Lung (tissue), 12 donors: Measurements from ENCODE around the gene TOGARAM2. TPM values are rescaled to one million over a fixed set of nuclear protein-coding genes. Genes with fewer than 3 reads are reported as not detected.
A peak's percentile ranks its signal among the peaks of the same experiment; 100 is the strongest.

ENCODE experiments used
- ATAC-seq: fragments of 200-7000 bp; cut with Tn5 transposase; one replicate; pipeline ENCODE4 v1.9.1; 2020; ENCODE audit warnings: moderate number of reproducible peaks; ENCODE audit not compliant: insufficient read depth, low FRiP score
- DNase-seq, 3 donors: peaks; one replicate each; pipeline ENCODE4 v3.0.0-alpha.2; 2013 to 2017
- H3K27ac ChIP-seq, 2 donors: one replicate each; pipeline ENCODE4 v1.5.1; 2013; ENCODE audit warnings: mild to moderate bottlenecking in 2 of 2, moderate library complexity in 2 of 2, control low read depth in 1 of 2, inconsistent platforms in 1 of 2, low read depth in 1 of 2, low read length in 1 of 2
- H3K27me3 ChIP-seq, 3 donors: one replicate each; pipeline ENCODE4 v1.5.1; 2013; ENCODE audit warnings: low read length in 2 of 3; ENCODE audit not compliant: control insufficient read depth in 3 of 3, insufficient read depth in 3 of 3
- H3K36me3 ChIP-seq, 4 donors: one replicate each; pipeline ENCODE4 v1.5.1; 2013; ENCODE audit warnings: low read length in 4 of 4, mild to moderate bottlenecking in 1 of 4, moderate library complexity in 1 of 4; ENCODE audit not compliant: control insufficient read depth in 4 of 4, insufficient read depth in 4 of 4
- H3K4me1 ChIP-seq, 5 donors: one replicate each; pipeline ENCODE4 v1.5.1; 2013; ENCODE audit warnings: low read length in 5 of 5, mild to moderate bottlenecking in 2 of 5, moderate library complexity in 1 of 5; ENCODE audit not compliant: control insufficient read depth in 5 of 5, insufficient read depth in 5 of 5
- H3K4me3 ChIP-seq: one replicate; pipeline ENCODE4 v1.5.1; 2013; ENCODE audit warnings: mild to moderate bottlenecking, control low read depth, moderate library complexity
- H3K9ac ChIP-seq, 2 donors: one replicate each; pipeline ENCODE4 v1.5.1; 2013; ENCODE audit warnings: low read length in 2 of 2, control low read depth in 1 of 2; ENCODE audit not compliant: insufficient read depth in 1 of 2
- H3K9me3 ChIP-seq, 4 donors: one replicate each; pipeline ENCODE4 v1.5.1; 2013; ENCODE audit warnings: low read length in 3 of 4, mild to moderate bottlenecking in 1 of 4, moderate library complexity in 1 of 4; ENCODE audit not compliant: control insufficient read depth in 4 of 4, insufficient read depth in 3 of 4
- CTCF ChIP-seq: IDR thresholded peaks from 2 replicates; pipeline ENCODE4 v1.5.1; 2012; ENCODE audit warnings: mild to moderate bottlenecking; ENCODE audit errors: control extremely low read depth, extremely low read depth
- WGBS, 2 donors: extraction: QIAGEN DNeasy Blood & Tissue Kit; methylation state at CpG; one replicate each; pipeline ENCODE4 v1.1.7; 2013; 5-methylcytosine and 5-hydroxymethylcytosine counted together
- polyA plus RNA-seq, 2 donors: library from polyadenylated mRNA; stranded (reverse); fragments of 200-250 nt; gene quantifications; one replicate each; pipeline ENCODE4 v1.2.1, GENCODE V29; 2013
- total RNA-seq, 2 donors: library from RNA; depleted of rRNA in 1 of 2; stranded (reverse); fragments of >200 nt in 1 of 2; gene quantifications; one replicate each; pipeline ENCODE4 v1.2.1, GENCODE V29; 2014 to 2021
- donor health status: control.
- donor health status: control.
- donor health status: Bipolar disorder and iron deficiency.
- donor health status: healthy.
- donor health status: DM: yes; HTN: yes; CAD: no.

TOGARAM2 gene
- total and polyA plus RNA-seq, 4 donors = 7.0 to 19.8 (median 8.6) TPM

- Histone ChIP-seq H3K4me3 (no peak overlapping the region), H3K36me3 (no peaks in the 10 kb centered on the region), H3K9me3 (no peaks in the 10 kb centered on the region), H3K4me1 (peaks cover 0 to 2% (median 0%) of the 10 kb centered on the region in 5 donors), H3K27me3 (no peaks in the 10 kb centered on the region), H3K9ac (no peak overlapping the region), H3K27ac (no peak overlapping the region)
- DNase-seq (no peak), ATAC-seq (no peak)
- TF ChIP-seq CTCF = no peak
- WGBS, 2 donors = 90 to 93% methylated on average over 17 of the region's 17 CpGs
These were observed 17.0 kb downstream of the TOGARAM2 start for GRCh38 chr2:28997847-28998735.

- ATAC-seq (peak; percentile 83), DNase-seq (peak in 1 of 3 donors; percentile 59)
- 18 to 38% methylated on average over 6 to 7 of the region's 7 CpGs for WGBS, 2 donors
- no peaks in the 10 kb centered on the region for H3K9me3 ChIP-seq
- no peak for TF ChIP-seq CTCF
- no peaks in the 10 kb centered on the region for H3K4me1 ChIP-seq
- no peak overlapping the region for H3K4me3 ChIP-seq
- no peaks in the 10 kb centered on the region for H3K27me3 ChIP-seq
- no peak overlapping the region for H3K9ac ChIP-seq
- no peak overlapping the region for H3K27ac ChIP-seq
- H3K36me3 ChIP-seq = no peaks in the 10 kb centered on the region
These were observed 19.4 kb downstream of the TOGARAM2 start for GRCh38 chr2:29000481-29000880.

DNA sequence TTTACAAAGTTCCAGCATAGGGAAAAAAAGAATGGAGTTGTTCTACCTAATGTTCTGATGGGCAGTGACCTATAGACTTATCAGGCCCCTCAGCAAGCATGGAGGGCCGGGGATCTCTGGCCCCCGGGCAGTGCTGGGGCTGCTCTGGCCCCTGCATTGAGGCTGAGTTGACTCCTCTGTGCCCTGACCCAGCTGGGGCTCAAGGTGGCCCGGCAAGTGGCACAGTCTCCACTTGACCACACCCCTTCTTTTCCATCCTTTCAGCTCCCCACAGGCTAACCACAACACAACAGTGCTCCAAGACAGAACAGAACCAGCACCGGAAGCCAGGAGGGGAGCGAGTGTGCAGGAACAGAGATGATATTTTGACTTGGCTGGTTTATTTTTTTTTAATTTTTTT, 19.9 kb downstream of the TOGARAM2 start:
- DNase-seq (no peak), ATAC-seq (no peak)
- no peak overlapping the region for H3K4me3 ChIP-seq
- H3K9me3 ChIP-seq = no peaks in the 10 kb centered on the region
- no peaks in the 10 kb centered on the region for H3K27me3 ChIP-seq
- WGBS, 2 donors = 40 to 84% methylated on average over 5 of the region's 5 CpGs
- H3K9ac ChIP-seq = no peak overlapping the region
- H3K4me1 ChIP-seq = peaks cover 0 to 4% (median 0%) of the 10 kb centered on the region in 5 donors
- H3K36me3 ChIP-seq = no peaks in the 10 kb centered on the region
- H3K27ac ChIP-seq = no peak overlapping the region
- TF ChIP-seq CTCF = no peak
